Measurements from ENCODE around the gene ETF1. TPM values are rescaled to one million over a fixed set of nuclear protein-coding genes. Genes with fewer than 3 reads are reported as not detected.

ETF1 gene
- total RNA-seq, 1 donor from 2014 or later, result 60.6 TPM

GRCh38 chr5:138458384-138458783 lies 84.7 kb downstream of the ETF1 start:
- Histone ChIP-seq H3K9me3 (no peaks in the 10 kb centered on the region), H3K4me1 (peaks cover 3% of the 10 kb centered on the region), H3K4me3 (no peak overlapping the region), H3K36me3 (no peaks in the 10 kb centered on the region), H3K27me3 (no peaks in the 10 kb centered on the region), H3K27ac (no peak overlapping the region)
- intact Hi-C loops (cut with DNase I), result loop anchor here (5.0 kb wide), 1 partner anchor 84 kb away; the partner anchor contains the start of gene ETF1
- TF ChIP-seq CTCF (IDR thresholded peaks at IDR 0.05), result no peak
- TF ChIP-seq POLR2A (IDR thresholded peaks at IDR 0.05), result no peak
- no peak for TF ChIP-seq POLR2AphosphoS5 (IDR thresholded peaks at IDR 0.05; ENCODE audit: insufficient read depth in 1 of 2, low read depth in 1 of 2)
- DNase-seq (ENCODE audit: extremely low spot score in 2 of 2), result no peak

GRCh38 chr5:138457531-138458275 lies 85.3 kb downstream of the ETF1 start:
- H3K9me3 ChIP-seq, result no peaks in the 10 kb centered on the region
- no peaks in the 10 kb centered on the region for H3K27me3 ChIP-seq
- H3K27ac ChIP-seq, result no peak overlapping the region
- intact Hi-C loops (cut with DNase I), result loop anchor here (5.0 kb wide), 1 partner anchor 85 kb away; the partner anchor contains the start of gene ETF1
- DNase-seq (ENCODE audit: extremely low spot score in 2 of 2), result no peak
- TF ChIP-seq CTCF (IDR thresholded peaks at IDR 0.05), result no peak
- TF ChIP-seq POLR2AphosphoS5 (IDR thresholded peaks at IDR 0.05; ENCODE audit: insufficient read depth in 1 of 2, low read depth in 1 of 2), result no peak
- TF ChIP-seq POLR2A (IDR thresholded peaks at IDR 0.05), result no peak
- no peaks in the 10 kb centered on the region for H3K4me1 ChIP-seq
- no peak overlapping the region for H3K4me3 ChIP-seq
- H3K36me3 ChIP-seq, result no peaks in the 10 kb centered on the region

Small RNA genes within 50 kb of the gene (small RNA-seq; reads per million reads assigned to genes)
- gene RF00154 (16.2 reads per million, percentile 94 among the genes with 10 or more reads in this experiment), gene SNORD63 (194 reads per million, percentile 98 among the genes with 10 or more reads in this experiment)

Other genes starting within 250 kb of the ETF1 start
- 2.0 TPM for gene CDC25C, start 211.4 kb downstream of the ETF1 start, total RNA-seq
- gene FAM53C, start 205.0 kb downstream of the ETF1 start, total RNA-seq, result 17.4 TPM
- gene KDM3B, start 190.6 kb downstream of the ETF1 start, total RNA-seq, result 48.6 TPM
- 6.1 TPM for gene REEP2, start 104.2 kb downstream of the ETF1 start, total RNA-seq
- 119 TPM for gene EGR1, start 77.8 kb downstream of the ETF1 start, total RNA-seq
- 156 TPM for gene HSPA9, start 32.2 kb upstream of the ETF1 start, total RNA-seq
- gene CTNNA1, start 210.2 kb upstream of the ETF1 start, total RNA-seq, result 304 TPM

All from vagina (tissue), 2 donors.